Stimulated activated CD8-positive, alpha-beta memory T cell treated with anti-CD3 and anti-CD28 coated beads, Interleukin-2, amount 100 ng/mL, for 48 hours (primary cell): ENCODE measurements around the gene COX4I1.
A peak's percentile ranks its signal among the peaks of the same experiment; 100 is the strongest.

ENCODE experiments used
- DNase-seq, 2 donors: peaks; one replicate each; pipeline ENCODE4 v3.0.0-alpha.2; 2020; ENCODE audit warnings: low read depth in 2 of 2

COX4I1 gene

DNA sequence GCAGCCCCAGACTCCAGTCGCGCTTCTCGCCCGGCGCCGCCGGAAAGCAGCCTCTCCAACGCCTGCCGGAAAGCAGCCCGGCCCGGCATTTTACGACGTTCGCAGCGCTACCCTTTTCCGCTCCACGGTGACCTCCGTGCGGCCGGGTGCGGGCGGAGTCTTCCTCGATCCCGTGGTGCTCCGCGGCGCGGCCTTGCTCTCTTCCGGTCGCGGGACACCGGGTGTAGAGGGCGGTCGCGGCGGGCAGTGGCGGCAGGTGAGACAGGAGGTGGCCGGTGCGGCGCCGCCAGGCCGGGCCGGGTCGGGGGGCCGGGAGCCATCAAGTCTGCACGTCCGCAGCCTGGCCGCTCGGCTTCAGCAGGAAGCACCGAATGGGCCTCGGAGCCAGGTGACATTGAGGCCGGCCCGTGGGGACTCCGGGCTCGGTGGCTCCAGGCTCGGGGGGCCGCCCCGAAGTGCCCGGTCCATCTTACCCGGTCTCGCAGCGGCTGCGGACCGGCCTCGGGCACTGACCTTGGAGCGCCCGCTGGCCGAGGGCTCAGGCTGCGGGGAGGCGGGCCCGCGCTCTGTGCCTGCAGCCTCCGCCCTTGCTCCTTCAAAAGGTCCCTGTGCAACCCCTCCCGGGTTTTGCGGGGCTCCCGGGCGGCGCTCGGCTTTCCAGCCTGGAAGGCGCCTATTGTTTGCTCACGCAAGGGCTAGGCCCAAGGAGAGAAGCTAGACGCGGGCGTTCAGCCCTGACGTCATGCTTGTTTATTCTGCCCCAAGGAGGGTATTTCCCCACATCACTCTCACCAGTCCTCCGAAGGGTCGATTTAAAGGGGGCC is at the start of gene COX4I1, which contains the start of gene EMC8:
Gene COX4I1, plus strand, starts transcription at position 199 of the 824 bp plus-strand sequence. CDS start 1,511 bp downstream, outside the sequence.
Gene EMC8, minus strand, starts transcription at position 48 of the 824 bp plus-strand sequence. CDS start 249 bp downstream, outside the sequence.
- peak; percentile 90 to 95 for DNase-seq

DNA sequence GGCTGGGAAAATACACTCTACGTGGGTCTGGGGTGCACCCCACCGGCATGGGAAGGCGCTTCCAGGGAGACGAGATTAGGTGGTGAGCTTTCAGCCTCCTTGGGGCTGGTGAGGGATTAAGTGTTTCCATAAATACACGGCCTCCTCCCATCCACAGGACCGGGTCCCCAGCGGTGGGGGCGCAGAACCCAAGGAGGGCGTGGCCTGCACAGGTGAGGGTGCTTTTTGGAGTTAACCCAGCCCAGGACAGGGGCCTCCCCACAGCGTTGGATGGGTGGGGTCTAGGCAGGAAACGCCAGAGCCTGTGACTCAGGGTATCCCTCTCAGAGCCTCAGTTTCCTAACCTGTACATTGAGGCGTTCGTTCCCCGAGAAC is 49.7 kb upstream of the COX4I1 start:
- DNase-seq: no peak

DNA sequence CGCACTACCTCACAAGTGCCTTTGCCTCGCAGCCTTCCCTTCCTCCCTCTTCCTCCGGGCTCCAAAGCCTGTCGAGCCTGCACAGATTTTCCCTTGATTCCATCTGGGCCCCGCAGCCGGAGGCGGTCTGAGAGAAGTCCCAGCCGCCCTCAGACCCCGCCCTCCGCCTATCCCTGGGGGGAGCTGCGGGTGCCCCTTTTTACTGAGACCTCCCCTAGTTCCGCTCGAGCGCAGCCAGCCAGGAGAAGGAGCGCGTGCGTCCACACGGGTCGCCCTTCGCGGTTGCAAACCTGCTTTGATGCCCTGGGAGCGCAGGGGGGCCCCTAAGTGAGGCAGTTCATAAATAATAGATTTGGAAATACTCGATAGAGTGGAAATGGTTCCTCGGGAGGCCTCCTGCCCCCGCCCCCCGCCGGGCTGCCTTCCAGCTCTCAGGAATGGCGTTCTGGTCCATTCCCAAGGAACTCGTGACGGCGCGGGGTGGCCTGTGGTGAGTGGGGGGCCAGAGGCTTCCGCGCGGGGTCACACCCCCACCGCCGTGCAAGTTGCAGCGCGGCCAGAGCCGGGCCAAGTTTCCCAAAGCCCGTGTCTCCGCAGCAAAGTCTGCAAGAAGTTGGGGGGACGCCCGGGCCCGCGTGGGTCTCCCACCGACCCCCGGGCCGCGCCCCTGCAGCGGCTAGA is 49.2 kb upstream of the COX4I1 start:
- DNase-seq: no peak

DNA sequence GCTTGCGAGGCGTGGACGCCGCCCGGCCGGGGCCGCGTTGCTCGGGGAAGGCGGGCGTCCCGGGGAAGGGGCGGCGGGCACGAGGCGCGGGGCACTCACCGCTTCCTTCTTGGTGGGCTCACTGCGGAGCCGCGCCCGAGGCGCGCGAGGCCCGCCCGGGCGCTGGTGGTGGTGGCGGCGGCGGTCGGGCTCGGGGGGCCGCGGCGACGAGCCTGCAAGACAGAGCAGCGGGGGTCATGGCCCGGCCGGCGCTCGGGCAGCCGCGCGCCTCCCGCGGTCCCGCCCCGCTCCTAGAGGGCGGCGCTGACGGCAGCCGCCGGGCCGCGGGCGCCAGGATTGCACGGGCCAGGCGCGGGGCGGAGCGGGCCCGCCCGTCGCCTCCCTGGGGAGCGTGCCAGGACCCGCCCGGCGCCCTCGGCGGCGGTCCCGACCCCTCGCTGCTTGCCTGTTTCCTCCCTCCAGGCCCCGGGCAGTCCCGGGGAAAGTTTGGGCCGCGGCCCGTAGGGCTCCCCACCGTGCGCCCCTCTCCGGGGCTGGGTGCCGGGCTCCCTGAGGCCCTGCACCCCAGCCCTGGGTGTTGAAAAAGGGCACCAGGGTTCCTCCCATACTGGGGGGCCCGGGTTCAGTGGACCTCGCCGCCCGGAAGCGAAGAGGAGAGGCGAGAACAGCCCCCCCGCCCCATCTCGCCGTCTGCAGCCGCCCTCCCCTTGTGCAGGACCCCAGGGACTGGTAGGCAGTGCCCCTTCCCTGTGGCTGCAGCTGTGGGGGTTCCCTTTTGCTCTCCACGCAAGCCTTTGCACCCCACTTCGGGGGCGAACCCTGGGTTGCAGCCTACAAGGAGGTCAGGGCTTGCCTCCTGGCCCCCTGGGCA is 48.4 kb upstream of the COX4I1 start, which contains the start of gene C16orf74:
Gene C16orf74, minus strand, starts transcription at position 270 of the 871 bp plus-strand sequence. CDS start 15,879 bp downstream, outside the sequence.
- no peak for DNase-seq

DNA sequence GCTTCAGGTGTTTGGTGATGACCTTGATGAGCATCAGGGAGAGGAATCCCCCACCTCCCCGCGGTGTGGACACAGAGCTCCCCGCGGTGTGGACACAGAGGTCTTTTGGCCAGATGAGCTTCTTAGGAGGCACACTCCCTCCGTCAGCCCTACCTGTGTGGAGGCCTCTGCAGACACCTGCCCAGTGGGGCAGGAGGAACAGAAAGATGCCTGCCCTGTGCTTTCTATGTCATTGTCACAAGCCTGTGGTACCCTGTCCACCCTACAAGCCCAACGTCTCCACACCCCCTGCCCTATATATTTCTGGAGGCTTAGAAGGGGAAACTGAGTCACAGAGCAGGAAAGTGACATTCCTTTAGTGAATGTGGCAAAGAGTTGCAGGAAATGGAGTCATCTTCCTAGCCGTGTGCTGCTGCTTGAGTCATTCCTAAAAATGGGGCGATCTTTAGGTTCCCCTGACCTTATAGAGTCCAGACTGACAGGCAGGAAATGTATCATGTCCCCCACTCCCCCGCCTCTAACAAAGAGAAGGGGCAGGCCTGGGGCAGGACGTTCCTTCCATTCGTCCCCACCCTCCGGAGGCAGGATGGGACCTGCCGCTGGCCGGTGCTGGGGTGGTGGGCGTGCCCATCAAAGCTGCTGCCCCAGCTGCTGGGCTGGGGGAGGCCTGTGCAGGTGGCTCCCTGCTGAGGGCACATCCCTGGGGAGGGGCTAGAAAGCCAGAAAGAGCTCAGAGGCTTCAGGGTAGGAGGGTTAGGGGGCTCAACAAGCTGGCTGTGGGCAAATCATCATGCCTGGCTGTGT is 47.6 kb upstream of the COX4I1 start:
- no peak for DNase-seq

DNA sequence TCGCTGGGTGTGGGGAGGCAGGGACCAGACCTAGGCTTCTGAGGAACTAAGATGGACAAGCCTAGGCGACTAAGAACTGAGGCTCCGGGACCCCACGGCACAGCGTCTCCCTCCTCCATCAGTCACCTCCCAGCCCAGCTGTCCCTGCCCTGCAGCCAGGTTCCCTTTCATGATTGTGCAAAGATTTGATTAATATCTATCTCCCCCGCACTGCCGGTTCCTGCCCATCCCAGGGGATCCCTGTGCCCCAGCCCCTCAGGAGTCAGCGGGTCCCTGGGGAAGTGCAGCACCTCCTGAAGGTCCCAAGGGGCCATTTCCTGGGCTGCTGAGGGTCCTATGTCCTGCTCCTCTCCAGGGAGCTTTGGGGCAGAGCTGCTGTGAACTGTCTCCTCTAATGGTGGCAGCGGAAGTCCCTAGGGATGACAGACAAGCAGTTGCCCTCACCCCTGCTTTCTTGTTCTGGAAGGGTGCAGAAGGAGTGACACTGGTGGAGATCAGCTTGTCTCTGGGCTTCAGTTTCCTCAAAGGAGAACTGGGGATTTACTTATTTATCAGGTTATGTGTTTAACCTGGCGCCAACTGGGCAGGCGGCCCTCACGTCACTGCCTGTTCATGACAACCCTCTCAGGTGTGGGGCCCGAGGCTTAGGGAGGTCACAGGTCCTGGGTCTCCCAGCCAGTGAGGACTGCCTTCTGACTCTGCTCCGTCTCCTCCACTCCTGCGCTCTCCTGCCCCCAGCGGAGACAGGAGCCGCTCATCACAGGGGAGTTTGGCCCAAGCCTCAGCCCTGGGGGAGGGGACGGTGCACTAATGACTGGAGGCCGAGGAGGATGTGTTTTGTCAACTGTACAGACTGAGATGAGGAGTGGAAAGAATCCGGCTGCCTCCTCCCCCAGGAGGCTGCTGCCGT is 46.7 kb upstream of the COX4I1 start:
- DNase-seq: no peak

DNA sequence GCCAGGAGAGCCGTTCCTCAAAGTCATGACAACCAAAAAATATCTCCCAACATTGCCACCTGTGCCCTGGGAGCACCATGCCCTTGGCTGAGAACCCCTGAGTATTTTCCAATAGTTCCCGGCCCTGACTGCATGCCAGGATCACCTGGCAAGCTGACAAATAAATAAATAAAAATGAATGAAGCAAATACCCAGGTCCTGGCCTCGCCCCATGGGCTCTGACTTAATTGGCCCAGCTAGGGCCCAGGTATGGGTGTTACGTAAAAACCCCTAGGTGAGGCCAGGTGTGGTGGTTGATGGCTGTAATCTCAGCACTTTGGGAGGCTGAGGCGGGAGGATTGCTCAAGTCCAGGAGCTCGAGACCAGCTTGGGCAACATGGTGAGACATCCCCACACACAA is 45.9 kb upstream of the COX4I1 start:
- no peak for DNase-seq

DNA sequence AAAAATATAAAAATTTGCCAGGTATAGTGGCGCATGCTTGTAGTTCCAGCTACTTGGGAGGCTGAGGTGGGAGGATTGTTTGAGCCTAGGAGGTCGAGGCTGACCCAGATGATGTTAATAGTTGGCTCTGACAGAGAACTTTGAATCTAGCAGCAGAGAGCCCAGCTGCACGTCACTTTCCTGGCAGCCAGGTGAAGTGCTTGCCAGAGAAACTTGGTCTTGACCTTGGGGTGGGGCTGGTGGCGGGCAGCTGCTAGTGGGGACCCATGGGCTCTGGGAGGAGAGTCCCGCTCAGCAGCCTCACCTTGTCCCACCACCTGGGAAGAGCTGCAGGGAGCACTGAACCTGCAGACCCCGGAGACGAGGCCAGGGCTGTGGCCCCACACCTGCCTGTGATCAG is 45.5 kb upstream of the COX4I1 start:
- no peak for DNase-seq

DNA sequence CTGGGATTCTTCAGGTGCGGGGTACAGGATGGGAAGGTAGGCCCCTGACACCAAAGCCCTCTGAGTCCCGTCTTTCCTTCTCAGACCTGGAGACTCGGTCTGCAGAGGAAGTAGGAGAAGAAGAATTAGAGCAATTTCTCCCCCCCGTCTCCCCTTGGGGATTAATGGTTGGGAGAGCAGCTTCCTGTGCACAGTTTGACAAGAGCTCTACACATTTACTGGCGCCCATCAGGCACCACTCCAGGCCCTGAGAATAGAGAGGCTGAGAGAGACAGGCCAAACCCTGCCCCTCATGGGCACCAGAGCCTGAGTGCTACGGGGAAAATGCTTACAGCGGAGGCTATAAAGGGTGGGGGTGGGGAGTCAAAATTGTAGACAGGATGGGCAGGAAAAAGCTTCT is 45.1 kb upstream of the COX4I1 start:
- DNase-seq: no peak

DNA sequence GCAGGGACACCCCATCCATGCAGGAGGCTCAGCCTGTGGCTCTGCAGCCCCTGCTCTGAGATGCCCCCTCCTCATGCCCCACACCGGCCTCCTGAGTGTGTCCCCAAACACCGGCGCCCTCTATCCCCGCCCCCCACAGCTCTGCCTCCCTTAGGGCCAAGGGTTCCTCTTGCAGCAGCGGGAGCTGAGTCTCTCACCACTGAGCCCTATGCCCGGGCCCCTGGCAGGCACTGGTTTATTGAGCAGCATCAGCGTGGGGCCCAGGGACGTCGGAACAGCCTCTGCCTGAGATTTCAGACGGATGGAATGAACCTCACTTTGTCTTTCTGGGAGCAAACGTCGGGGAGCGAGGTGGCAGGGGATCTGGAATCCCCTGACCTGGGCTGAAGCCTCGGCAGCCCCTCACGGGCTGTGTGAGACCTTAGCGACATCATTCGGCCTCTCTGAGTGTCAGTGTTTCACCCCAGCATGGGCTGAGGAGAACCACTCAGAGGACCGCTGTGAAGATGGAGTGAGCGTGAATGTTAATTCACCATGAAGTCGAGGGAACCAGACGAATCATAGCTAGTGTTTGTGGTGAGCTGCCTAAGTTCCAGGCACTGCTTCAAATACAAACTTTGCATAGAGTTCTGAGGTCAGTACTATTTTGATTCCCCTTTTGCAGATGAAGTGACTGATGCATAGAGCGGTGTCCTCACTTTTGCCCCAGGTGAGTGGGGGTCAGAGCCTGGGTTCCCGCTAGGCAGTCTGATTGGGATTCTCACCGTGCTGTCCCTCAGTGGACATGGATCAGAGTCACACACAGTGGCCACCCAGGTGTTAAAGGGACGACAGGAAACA is 43.3 kb upstream of the COX4I1 start:
- no peak for DNase-seq

DNA sequence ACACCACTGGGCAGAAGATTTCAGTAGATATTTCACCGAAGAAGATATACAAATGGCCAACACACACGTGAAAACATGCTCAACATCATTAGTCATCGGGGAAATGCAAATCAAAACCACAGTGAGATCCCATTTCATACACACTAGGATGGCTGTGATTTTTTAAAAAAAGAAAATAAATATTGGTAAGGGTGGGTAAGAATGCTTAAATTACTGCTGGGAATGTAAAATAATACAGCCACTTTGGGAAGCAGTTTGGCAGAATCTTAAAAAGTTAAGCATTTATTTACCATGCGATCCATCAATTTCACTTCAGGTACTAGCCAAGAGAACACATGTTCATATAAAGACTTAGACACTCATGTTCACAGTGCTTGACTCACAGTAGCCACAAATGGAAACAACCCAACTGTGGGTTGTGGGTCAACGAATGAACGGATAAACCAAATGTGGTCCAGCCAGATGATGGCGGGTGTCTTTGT is 42.1 kb upstream of the COX4I1 start:
- no peak for DNase-seq

DNA sequence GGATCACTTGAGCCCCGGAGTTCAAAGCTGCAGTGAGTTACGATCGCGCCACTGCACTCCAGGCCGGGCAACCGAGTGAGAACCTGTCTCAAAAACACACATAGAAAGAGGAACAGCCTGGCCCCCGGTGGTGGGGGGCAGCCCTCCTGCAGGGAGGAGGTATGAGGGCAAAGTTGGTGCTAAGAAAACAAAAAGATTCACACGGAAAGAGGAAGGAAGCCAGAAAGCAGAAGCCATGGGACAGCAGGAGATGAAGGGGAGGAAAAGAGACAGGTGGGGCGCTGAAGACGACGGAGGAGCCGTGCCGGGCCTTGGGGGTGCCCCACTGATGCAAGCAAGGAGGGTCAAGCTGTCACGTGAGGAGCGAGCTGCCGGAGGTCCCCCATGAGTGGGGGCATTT is 40.4 kb upstream of the COX4I1 start:
- no peak for DNase-seq

DNA sequence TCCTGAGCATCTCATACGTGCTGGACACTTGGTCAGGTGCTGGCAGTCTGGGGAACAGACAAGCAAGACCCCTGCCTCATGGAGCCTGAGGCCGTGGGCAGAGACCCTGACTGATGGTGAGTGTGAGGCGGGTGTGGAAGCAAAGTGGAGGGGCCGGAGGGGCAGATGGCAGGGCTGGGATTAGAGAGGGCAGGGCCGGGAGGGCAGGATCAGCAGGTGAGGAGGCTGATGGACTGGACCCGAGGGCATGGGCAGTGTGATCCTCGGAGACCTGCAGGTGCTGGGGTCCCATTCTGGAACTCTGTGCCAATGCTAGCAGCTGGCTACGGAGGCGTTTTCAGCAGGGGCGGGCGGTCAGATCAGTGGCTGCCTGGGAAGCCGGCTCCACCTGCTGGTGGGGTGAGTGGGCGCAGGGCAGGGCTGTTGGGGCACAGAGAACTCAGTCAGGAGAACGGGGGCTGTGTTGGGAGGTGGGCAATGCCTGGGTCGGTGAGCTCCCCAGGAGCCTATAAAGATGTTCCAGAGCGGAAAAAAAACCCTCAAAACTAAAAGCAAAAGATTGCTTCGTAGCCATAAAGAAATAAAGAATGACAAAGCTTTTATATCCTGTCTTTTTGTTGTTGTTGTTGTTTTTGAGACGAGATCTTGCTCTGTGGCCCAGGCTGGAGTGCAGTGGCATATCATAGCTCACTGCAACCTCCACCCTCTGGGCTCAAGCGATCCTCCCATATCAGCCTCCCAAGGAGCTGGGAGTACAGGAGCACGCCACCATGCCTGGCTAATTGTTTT is 39.7 kb upstream of the COX4I1 start:
- no peak for DNase-seq

DNA sequence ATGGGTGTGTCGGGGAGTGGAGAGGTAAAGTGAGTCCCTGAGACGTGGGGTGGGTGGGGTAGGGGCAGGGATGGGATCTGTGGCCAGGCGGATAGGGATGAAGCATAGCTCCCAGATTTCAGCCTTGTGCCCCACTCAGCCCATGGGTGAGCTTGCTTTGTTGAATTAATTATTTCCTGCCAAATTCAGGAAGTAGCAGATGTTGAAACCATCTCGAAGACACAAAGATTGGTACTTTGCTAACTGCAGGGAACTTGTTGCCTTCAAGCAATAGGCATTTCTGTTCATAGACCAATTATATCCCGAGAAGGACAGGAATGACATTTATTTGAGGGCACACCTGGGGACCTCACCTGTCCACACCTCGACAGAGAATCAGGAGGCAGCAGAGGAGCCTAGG is 37.6 kb upstream of the COX4I1 start:
- DNase-seq: no peak

DNA sequence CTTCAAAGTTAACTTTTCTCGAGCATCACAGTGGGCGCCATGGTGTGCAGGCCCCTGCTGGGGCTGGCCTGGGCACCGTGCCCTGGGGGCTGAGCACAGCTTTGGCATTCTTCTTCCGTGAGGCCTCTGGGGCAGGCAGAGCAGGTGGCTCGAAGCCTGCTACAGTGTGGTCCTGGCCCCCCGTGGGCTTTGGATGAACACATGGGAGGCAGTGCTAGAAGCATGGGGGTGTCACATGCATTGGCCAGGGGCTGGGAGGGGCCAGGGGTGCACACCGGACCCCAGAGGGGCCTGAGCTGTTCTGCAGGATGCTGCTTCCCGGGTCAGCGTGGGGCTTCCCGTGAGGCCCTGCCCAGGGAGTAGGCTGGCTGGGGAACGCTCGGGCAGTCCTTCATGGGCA is 36.5 kb upstream of the COX4I1 start:
- DNase-seq: no peak

DNA sequence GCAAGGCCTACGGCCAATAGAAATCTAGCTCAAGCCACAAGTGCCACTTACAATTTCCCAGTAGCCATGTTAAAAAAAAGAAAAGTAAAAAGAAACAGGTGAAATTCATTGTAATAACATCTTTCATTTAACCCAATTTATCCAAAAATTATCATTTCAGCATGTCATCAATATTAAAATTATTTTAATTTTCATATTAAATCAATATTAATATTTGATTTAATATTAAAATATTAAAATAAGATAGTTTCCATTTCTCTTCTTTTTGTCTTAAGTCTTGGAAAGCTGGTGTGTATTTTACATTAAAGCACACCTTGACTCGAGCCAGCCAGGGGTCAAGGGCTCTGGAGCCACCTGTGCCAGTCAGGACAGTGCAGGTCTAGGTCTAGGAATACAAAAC is 35.9 kb upstream of the COX4I1 start:
- DNase-seq: no peak

DNA sequence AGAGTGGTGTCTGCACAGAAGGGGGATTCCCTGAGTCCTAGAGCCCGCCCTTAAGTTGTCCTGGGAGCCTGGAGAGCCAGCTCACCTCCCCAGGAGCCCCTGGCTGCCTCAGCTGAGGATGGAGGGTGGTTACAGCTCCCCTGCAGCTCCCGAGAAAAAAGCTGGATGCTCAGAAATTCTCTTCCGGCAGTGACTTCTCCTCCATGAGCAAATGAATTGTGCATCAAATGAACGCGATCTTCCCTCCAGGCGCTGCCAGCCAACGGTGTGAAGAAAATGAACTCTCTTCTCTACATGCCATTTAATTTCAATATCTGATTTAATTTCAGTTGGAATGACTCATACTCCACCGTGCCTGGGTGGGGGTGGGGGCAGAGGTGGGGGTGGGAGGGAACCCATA is 34.3 kb upstream of the COX4I1 start:
- DNase-seq: no peak

DNA sequence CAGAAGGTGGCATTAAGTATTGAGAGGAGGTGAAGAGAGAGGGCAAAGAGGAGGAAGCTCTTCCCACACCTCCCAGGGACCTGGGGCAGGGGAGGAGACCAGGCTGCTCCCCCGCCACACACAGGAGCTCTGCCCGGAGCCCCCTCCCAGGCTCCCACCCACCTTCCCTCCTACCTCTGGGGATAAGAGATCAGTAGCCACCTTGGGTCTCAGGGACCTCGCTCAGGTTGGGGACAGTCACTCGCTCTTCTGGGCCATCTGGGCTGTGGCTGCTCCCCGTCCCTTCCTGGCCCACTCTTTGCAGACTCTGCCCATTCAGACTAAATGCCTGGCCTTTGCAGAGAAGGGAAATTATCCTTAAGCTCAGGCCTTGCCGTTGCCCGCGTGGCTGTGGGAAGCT is 33.7 kb upstream of the COX4I1 start:
- no peak for DNase-seq
